ENCODE measurements around the gene KMT5C.

KMT5C gene

DNA sequence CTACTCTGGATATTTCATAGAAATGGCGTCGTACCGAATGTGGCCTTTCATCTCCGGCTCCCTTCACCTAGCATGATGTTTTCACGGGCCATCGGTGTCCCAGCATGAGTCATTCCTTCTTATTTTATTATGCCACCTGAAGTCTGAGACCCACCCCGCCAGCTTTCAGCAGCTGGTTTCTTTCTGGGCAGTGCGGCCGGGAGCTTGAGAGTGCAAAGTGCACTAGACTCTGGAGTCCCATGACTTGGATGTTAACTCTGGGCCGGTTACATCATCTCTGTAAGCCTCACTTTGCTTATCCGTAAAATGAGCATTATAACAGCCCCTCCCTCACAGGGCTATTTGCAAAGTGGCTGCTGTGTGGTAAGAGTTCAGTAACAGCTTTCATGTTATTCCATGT, 5.8 kb upstream of the KMT5C start:
- H3K4me1 ChIP-seq (ENCODE audit: control insufficient read depth, insufficient read depth, low read length), result peaks cover 3% of the 10 kb centered on the region; the same call in 1 of the 2 replicates
- no peaks in the 10 kb centered on the region; a peak in 1 of 3 replicates for H3K36me3 ChIP-seq (ENCODE audit: control insufficient read depth in 2 of 2, insufficient read depth in 1 of 2, low read length in 2 of 2)
- POLR2A ChIA-PET, result no interaction called here
- H3K9me3 ChIP-seq (ENCODE audit: control insufficient read depth, insufficient read depth, low read depth, low read length), result no peaks in the 10 kb centered on the region
- no peak overlapping the region for H3K27ac ChIP-seq (ENCODE audit: extremely low read depth, low read depth, low read length)
- H3K4me3 ChIP-seq (ENCODE audit: low read depth, low read length), result no peak overlapping the region
- CTCF ChIA-PET, result interaction anchor here (2.3 kb wide), 1 partner anchor 84 kb away, joined by 8 read pairs; no protein-coding TSS in a partner anchor
- TF ChIP-seq ZNF658 (tag by site-specific recombination; IDR thresholded peaks at IDR 0.05), result no peak
- TF ChIP-seq TCF7L2 (IDR thresholded peaks at IDR 0.05; ENCODE audit: borderline replicate concordance, low read depth, low read length), result no peak
- no peak for TF ChIP-seq ZNF146 (tag by site-specific recombination; IDR thresholded peaks at IDR 0.05)
- TF ChIP-seq SP7 (tag by site-specific recombination; IDR thresholded peaks at IDR 0.05), result peak; percentile 64; the same call in 1 of the 2 replicates
- no peak for TF ChIP-seq ZNF621 (tag by site-specific recombination; IDR thresholded peaks at IDR 0.05)
- no peak for TF ChIP-seq ZNF248 (tag by site-specific recombination; IDR thresholded peaks at IDR 0.05)
- TF ChIP-seq ZNF776 (tag by site-specific recombination; IDR thresholded peaks at IDR 0.05; ENCODE audit: borderline replicate concordance), result no peak
- TF ChIP-seq ZNF561 (tag by site-specific recombination; IDR thresholded peaks at IDR 0.05; ENCODE audit: borderline replicate concordance), result no peak
- 0 out of 2 replicates have a peak, but pooled peaks have one; percentile 21 for TF ChIP-seq ZBTB17 (tag by site-specific recombination; IDR thresholded peaks at IDR 0.05)
- TF ChIP-seq ZBTB7A (tag by site-specific recombination; IDR thresholded peaks at IDR 0.05; ENCODE audit: low read depth), result no peak
- TF ChIP-seq, protein P1, sequence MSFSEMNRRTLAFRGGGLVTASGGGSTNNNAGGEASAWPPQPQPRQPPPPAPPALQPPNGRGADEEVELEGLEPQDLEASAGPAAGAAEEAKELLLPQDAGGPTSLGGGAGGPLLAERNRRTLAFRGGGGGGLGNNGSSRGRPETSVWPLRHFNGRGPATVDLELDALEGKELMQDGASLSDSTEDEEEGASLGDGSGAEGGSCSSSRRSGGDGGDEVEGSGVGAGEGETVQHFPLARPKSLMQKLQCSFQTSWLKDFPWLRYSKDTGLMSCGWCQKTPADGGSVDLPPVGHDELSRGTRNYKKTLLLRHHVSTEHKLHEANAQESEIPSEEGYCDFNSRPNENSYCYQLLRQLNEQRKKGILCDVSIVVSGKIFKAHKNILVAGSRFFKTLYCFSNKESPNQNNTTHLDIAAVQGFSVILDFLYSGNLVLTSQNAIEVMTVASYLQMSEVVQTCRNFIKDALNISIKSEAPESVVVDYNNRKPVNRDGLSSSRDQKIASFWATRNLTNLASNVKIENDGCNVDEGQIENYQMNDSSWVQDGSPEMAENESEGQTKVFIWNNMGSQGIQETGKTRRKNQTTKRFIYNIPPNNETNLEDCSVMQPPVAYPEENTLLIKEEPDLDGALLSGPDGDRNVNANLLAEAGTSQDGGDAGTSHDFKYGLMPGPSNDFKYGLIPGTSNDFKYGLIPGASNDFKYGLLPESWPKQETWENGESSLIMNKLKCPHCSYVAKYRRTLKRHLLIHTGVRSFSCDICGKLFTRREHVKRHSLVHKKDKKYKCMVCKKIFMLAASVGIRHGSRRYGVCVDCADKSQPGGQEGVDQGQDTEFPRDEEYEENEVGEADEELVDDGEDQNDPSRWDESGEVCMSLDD (tag by site-specific recombination; IDR thresholded peaks at IDR 0.05), result 0 out of 2 replicates have a peak, but pooled peaks have one; percentile 46
- TF ChIP-seq ZNF157 (tag by site-specific recombination; IDR thresholded peaks at IDR 0.05), result no peak
- TF ChIP-seq, protein P2, sequence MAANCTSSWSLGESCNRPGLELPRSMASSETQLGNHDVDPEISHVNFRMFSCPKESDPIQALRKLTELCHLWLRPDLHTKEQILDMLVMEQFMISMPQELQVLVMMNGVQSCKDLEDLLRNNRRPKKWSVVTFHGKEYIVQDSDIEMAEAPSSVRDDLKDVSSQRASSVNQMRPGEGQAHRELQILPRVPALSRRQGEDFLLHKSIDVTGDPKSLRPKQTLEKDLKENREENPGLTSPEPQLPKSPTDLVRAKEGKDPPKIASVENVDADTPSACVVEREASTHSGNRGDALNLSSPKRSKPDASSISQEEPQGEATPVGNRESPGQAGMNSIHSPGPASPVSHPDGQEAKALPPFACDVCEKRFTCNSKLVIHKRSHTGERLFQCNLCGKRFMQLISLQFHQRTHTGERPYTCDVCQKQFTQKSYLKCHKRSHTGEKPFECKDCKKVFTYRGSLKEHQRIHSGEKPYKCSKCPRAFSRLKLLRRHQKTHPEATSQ (tag by site-specific recombination; IDR thresholded peaks at IDR 0.05), result no peak
- no peak for TF ChIP-seq ZNF48 (tag by site-specific recombination; IDR thresholded peaks at IDR 0.05)
- TF ChIP-seq ZSCAN16 (tag by site-specific recombination; IDR thresholded peaks at IDR 0.05), result no peak
- TF ChIP-seq BCL11A (tag by site-specific recombination; IDR thresholded peaks at IDR 0.05; ENCODE audit: low read depth), result no peak
- no peak for TF ChIP-seq ZNF23 (tag by site-specific recombination; IDR thresholded peaks at IDR 0.05; ENCODE audit: borderline replicate concordance)
- no peak for TF ChIP-seq ZNF677 (tag by site-specific recombination; IDR thresholded peaks at IDR 0.05)
- TF ChIP-seq OSR2 (tag by site-specific recombination; IDR thresholded peaks at IDR 0.05), result no peak
- TF ChIP-seq, protein P3, sequence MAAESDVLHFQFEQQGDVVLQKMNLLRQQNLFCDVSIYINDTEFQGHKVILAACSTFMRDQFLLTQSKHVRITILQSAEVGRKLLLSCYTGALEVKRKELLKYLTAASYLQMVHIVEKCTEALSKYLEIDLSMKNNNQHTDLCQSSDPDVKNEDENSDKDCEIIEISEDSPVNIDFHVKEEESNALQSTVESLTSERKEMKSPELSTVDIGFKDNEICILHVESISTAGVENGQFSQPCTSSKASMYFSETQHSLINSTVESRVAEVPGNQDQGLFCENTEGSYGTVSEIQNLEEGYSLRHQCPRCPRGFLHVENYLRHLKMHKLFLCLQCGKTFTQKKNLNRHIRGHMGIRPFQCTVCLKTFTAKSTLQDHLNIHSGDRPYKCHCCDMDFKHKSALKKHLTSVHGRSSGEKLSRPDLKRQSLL (tag by site-specific recombination; IDR thresholded peaks at IDR 0.05), result no peak
- TF ChIP-seq, protein P4, sequence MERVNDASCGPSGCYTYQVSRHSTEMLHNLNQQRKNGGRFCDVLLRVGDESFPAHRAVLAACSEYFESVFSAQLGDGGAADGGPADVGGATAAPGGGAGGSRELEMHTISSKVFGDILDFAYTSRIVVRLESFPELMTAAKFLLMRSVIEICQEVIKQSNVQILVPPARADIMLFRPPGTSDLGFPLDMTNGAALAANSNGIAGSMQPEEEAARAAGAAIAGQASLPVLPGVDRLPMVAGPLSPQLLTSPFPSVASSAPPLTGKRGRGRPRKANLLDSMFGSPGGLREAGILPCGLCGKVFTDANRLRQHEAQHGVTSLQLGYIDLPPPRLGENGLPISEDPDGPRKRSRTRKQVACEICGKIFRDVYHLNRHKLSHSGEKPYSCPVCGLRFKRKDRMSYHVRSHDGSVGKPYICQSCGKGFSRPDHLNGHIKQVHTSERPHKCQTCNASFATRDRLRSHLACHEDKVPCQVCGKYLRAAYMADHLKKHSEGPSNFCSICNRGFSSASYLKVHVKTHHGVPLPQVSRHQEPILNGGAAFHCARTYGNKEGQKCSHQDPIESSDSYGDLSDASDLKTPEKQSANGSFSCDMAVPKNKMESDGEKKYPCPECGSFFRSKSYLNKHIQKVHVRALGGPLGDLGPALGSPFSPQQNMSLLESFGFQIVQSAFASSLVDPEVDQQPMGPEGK (tag by site-specific recombination; IDR thresholded peaks at IDR 0.05), result 0 out of 2 replicates have a peak, but pooled peaks have one; percentile 37
- TF ChIP-seq, protein P5, sequence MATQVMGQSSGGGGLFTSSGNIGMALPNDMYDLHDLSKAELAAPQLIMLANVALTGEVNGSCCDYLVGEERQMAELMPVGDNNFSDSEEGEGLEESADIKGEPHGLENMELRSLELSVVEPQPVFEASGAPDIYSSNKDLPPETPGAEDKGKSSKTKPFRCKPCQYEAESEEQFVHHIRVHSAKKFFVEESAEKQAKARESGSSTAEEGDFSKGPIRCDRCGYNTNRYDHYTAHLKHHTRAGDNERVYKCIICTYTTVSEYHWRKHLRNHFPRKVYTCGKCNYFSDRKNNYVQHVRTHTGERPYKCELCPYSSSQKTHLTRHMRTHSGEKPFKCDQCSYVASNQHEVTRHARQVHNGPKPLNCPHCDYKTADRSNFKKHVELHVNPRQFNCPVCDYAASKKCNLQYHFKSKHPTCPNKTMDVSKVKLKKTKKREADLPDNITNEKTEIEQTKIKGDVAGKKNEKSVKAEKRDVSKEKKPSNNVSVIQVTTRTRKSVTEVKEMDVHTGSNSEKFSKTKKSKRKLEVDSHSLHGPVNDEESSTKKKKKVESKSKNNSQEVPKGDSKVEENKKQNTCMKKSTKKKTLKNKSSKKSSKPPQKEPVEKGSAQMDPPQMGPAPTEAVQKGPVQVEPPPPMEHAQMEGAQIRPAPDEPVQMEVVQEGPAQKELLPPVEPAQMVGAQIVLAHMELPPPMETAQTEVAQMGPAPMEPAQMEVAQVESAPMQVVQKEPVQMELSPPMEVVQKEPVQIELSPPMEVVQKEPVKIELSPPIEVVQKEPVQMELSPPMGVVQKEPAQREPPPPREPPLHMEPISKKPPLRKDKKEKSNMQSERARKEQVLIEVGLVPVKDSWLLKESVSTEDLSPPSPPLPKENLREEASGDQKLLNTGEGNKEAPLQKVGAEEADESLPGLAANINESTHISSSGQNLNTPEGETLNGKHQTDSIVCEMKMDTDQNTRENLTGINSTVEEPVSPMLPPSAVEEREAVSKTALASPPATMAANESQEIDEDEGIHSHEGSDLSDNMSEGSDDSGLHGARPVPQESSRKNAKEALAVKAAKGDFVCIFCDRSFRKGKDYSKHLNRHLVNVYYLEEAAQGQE (tag by site-specific recombination; IDR thresholded peaks at IDR 0.05), result no peak
- TF ChIP-seq, protein P6, sequence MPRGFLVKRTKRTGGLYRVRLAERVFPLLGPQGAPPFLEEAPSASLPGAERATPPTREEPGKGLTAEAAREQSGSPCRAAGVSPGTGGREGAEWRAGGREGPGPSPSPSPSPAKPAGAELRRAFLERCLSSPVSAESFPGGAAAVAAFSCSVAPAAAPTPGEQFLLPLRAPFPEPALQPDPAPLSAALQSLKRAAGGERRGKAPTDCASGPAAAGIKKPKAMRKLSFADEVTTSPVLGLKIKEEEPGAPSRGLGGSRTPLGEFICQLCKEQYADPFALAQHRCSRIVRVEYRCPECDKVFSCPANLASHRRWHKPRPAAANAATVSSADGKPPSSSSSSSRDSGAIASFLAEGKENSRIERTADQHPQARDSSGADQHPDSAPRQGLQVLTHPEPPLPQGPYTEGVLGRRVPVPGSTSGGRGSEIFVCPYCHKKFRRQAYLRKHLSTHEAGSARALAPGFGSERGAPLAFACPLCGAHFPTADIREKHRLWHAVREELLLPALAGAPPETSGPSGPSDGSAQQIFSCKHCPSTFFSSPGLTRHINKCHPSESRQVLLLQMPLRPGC (tag by site-specific recombination; IDR thresholded peaks at IDR 0.05), result no peak
- no peak for TF ChIP-seq ZNF426 (tag by site-specific recombination; IDR thresholded peaks at IDR 0.05)
- TF ChIP-seq ZNF138 (tag by site-specific recombination; IDR thresholded peaks at IDR 0.05; ENCODE audit: borderline replicate concordance), result no peak
- TF ChIP-seq ZNF211 (tag by site-specific recombination; IDR thresholded peaks at IDR 0.05; ENCODE audit: low read depth), result no peak
- TF ChIP-seq ZNF830 (tag by site-specific recombination; IDR thresholded peaks at IDR 0.05; ENCODE audit: low read depth), result no peak
